Superior temporal gyrus (tissue), 1 donor: ENCODE data around the gene FAM32A.

Experiments used
- DNase-seq: peaks from one replicate; pipeline ENCODE4 v3.0.0-alpha.2; 2016; ENCODE audit errors: extremely low spot score

FAM32A gene

GRCh38 chr19:16225279-16226183 lies 40.3 kb downstream of the FAM32A start:
- no peak for DNase-seq

- no peak for DNase-seq
These were observed 41.0 kb downstream of the FAM32A start for GRCh38 chr19:16226184-16226591.

- no peak for DNase-seq
These were observed 41.9 kb downstream of the FAM32A start for GRCh38 chr19:16226878-16227836.

GRCh38 chr19:16227837-16228636 lies 42.8 kb downstream of the FAM32A start:
- no peak for DNase-seq

- DNase-seq = no peak
These were observed 43.6 kb downstream of the FAM32A start for GRCh38 chr19:16228637-16229321.

GRCh38 chr19:16229322-16229641 lies 44.1 kb downstream of the FAM32A start:
- no peak for DNase-seq

- no peak for DNase-seq
These were observed 46.9 kb downstream of the FAM32A start for GRCh38 chr19:16232127-16232526.

- DNase-seq = no peak
These were observed 47.4 kb downstream of the FAM32A start for GRCh38 chr19:16232568-16232967.

GRCh38 chr19:16233081-16233776 lies 48.0 kb downstream of the FAM32A start:
- DNase-seq = no peak

- DNase-seq = no peak
These were observed 48.8 kb downstream of the FAM32A start for GRCh38 chr19:16233836-16234551.

- DNase-seq = no peak
These were observed 49.6 kb downstream of the FAM32A start for GRCh38 chr19:16234552-16235445.

- DNase-seq = no peak
These were observed 50.8 kb downstream of the FAM32A start for GRCh38 chr19:16235811-16236652.
